BLaER1 (cell line): Measurements from ENCODE around the gene WASF2.
A peak's percentile ranks its signal among the peaks of the same experiment; 100 is the strongest.

Experiments
- H3K27ac ChIP-seq: shearing (Covaris generic); formaldehyde crosslinking; 2 replicates; pipeline ENCODE4 v1.8.1; 2022
- H3K27me3 ChIP-seq: shearing (Covaris generic); formaldehyde crosslinking; 2 replicates; pipeline ENCODE4 v1.8.1; 2022
- H3K36me3 ChIP-seq: shearing (Covaris generic); formaldehyde crosslinking; 2 replicates; pipeline ENCODE4 v1.8.1; 2022
- H3K4me1 ChIP-seq: shearing (Covaris generic); formaldehyde crosslinking; 2 replicates; pipeline ENCODE4 v1.8.1; 2022
- H3K4me2 ChIP-seq: shearing (Covaris generic); formaldehyde crosslinking; 2 replicates; pipeline ENCODE4 v1.8.1; 2022
- H3K4me3 ChIP-seq: shearing (Covaris generic); formaldehyde crosslinking; 2 replicates; pipeline ENCODE4 v1.8.1; 2022
- H3K9ac ChIP-seq: shearing (Covaris generic); formaldehyde crosslinking; 2 replicates; pipeline ENCODE4 v1.8.1; 2022
- H3K9me3 ChIP-seq: shearing (Covaris generic); formaldehyde crosslinking; 2 replicates; pipeline ENCODE4 v1.8.1; 2022
- H4K20me1 ChIP-seq: shearing (Covaris generic); formaldehyde crosslinking; 2 replicates; pipeline ENCODE4 v1.8.1; 2022
- Cebpa-rat ChIP-seq: shearing (Covaris generic); IDR thresholded peaks from 2 replicates; pipeline ENCODE4 v1.8.1; 2022

Gene WASF2

DNA sequence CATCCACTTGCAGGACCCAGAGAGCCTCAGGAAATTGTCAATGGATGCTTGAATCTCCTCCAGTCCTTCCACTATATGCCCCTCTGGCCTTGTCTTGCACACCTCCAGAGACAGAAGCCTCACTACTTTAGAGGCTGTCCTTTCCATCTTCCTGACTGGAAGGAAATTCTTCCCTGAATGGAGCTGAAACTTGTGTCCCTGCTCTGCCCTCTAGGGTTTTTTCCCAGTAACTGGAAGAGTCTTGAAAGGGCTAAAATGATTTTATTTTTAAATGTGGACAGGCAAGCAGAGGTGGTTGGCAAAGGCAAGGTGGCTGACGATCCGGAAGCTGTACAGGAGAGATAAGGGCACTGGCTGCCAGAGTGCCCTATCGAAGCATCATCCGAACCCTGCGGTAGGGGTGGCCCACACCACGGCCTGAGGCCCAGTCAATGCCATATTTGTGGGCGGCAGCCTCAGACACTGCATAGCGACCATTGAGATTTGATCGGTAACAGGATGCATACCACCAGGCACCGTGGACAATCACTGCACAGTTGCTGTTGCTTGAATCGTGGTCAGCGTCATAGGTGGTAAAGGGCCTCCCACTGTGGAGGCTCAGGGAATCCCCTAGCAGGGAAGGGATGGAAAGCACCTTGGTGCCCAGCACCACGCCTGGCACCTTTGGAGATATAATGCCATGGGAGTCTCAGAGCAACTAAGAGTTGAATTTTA lies 120.9 kb downstream of the WASF2 start:
- Histone ChIP-seq H3K9me3 (no peaks in the 10 kb centered on the region), H3K9ac (peak overlapping the region; percentile 15; the same call in 1 of the 2 replicates), H3K27ac (peak overlapping the region; percentile 44; the same call in 1 of the 2 replicates), H3K4me3 (no peak overlapping the region), H3K4me1 (peaks cover 76% of the 10 kb centered on the region), H3K27me3 (no peaks in the 10 kb centered on the region), H3K36me3 (no peaks in the 10 kb centered on the region), H4K20me1 (no peaks in the 10 kb centered on the region), H3K4me2 (peak overlapping the region; percentile 61)
- TF ChIP-seq Cebpa-rat: no peak

DNA sequence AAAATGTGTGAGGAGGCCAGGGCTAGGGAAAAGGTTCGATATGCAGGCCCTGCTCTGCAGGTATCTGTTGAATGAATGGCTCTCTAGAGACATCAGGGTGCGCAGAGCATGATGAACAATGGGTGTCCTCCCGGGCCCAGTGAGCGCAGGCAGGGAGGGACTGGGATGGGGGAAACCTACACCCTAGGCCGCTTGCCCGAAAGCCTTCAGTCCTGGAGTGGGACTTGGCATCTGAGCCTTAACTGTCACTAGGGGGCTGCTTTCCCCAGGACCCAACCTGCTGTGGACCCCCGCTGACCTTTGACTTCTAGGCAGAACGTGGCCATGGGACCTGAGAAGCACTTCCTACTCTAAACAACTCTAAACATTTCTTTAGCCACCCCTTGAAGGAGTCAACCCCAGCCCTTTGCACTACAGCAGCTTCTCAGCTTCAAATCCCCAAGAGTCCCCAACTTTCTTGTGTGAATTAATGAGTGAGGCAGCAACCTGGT lies 122.8 kb downstream of the WASF2 start:
- Histone ChIP-seq H3K27ac (peak overlapping the region; percentile 75; the same call in 1 of the 2 replicates), H3K27me3 (no peaks in the 10 kb centered on the region), H4K20me1 (no peaks in the 10 kb centered on the region), H3K4me1 (peaks cover 69% of the 10 kb centered on the region), H3K4me3 (peak overlapping the region; percentile 76), H3K36me3 (no peaks in the 10 kb centered on the region), H3K9me3 (no peaks in the 10 kb centered on the region), H3K9ac (peak overlapping the region; percentile 81), H3K4me2 (peak overlapping the region; percentile 98)
- TF ChIP-seq Cebpa-rat: no peak

DNA sequence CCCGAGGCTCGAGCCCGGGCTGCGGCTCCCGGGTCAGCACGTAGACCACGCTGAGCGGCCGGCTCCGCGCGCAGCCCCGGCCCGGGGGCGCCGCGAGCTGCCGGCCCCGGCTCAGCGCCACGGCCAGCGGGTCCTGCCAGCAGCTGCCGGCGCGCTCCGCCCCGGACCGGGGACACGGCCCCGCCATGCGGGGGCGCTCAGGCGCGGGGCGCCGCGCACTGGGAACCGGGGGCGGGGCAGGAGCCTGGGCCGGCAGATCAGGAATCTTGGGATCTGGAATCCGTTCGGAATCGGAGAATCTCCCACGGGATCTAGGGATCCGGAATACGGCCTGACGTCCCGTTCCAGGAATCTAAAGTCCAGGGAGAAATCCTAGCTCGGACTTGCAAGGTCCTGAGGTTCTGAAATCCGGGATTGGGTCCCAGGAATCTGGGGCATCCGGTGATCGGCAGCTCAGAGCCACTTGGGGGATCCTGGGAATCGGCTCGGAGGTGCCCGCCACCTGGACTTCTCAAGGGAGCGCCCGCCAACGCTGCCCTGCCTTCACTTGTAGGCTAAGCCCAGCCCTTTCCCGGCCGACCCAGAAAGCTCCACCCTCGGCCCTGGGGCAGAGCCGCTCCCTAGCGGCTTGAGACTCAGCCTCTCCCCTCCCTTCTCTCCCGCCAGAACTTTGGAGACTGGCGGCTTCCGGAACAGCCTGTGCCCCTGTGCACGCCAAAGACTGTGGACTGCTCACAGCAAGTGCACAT lies 123.4 kb downstream of the WASF2 start, which contains the start of gene MAP3K6:
Gene MAP3K6, minus strand, starts transcription at position 551 of the 749 bp plus-strand sequence. Its CDS starts 364 bp downstream, at position 187.
- Histone ChIP-seq H3K4me2 (peak within 1 kb of the TSS; percentile 98), H3K27ac (peak within 1 kb of the TSS; percentile 75)

DNA sequence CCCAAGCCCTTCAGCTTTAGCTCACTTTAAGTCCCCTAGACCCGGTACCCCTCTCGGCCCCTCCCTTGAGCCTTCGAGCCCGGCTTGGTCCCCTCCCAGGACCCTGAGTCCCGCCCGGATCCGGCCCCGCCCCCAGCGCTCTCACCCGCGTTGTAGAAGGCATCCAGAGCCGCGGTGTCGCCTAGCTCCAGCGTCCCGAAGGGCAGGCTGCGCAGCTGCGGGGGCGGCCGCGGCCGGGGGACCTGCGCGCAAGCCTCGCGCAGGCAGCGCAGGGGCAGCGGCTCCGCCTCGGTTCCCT lies 123.9 kb downstream of the WASF2 start:
- Histone ChIP-seq H4K20me1 (no peaks in the 10 kb centered on the region), H3K27ac (peak overlapping the region; percentile 75), H3K4me1 (peaks cover 67% of the 10 kb centered on the region), H3K27me3 (no peaks in the 10 kb centered on the region), H3K4me2 (peak overlapping the region; percentile 98), H3K9ac (peak overlapping the region; percentile 81), H3K36me3 (no peaks in the 10 kb centered on the region), H3K4me3 (peak overlapping the region; percentile 76), H3K9me3 (no peaks in the 10 kb centered on the region)
- TF ChIP-seq Cebpa-rat: no peak

More for the DNA sequence above, 123.4 kb downstream of the WASF2 start, which contains the start of gene MAP3K6:
- peak within 1 kb of the TSS; percentile 81 for H3K9ac ChIP-seq
- H3K36me3 ChIP-seq: no peaks in the 10 kb centered on the region
- TF ChIP-seq Cebpa-rat: no peak
- no peaks in the 10 kb centered on the region for H3K9me3 ChIP-seq
- H3K4me3 ChIP-seq: peak within 1 kb of the TSS; percentile 76
- H3K4me1 ChIP-seq: peaks cover 63% of the 10 kb centered on the region
- no peaks in the 10 kb centered on the region for H3K27me3 ChIP-seq
- no peaks in the 10 kb centered on the region for H4K20me1 ChIP-seq

DNA sequence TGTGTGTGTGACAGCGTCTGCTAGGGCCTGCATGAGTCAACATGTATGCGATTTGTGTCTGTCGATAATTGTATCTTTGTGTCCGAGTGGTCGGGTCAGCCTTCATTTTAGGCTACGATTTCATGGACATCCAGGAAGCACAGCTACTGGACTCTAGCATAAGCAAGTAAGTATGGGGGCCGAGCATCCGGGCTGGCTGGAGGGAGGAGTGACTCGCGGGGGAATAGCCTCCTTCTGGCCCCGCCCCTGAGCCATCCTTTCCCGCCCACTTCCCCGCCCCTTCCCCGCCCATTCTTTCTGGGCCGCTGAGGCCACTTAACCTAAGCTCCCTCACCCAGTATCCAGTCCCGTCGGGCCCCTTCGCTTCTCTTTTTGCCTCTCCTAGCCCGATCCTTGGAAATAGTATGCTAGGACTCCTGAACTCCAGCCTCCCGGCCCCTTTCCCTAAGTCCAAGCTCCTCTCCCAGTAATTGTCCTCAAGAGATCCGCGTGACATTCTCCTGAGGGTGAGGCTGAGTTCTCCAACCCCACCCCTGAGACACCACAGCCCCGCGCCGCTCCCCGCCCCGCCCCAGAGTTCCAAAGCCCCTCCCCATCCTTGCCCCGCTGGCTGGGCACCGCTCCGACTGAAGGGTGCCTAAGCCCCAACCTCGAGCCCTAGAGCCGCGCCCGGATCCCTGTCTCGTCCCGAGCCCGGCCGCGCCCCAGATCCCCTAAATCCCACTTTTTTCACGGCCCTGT lies 124.4 kb downstream of the WASF2 start:
- no peak for TF ChIP-seq Cebpa-rat
- H3K36me3 ChIP-seq: no peaks in the 10 kb centered on the region
- H3K27ac ChIP-seq: peak overlapping the region; percentile 75
- peaks cover 71% of the 10 kb centered on the region for H3K4me1 ChIP-seq
- H3K4me3 ChIP-seq: peak overlapping the region; percentile 76
- H3K9ac ChIP-seq: peak overlapping the region; percentile 81
- peak overlapping the region; percentile 98 for H3K4me2 ChIP-seq
- no peaks in the 10 kb centered on the region; the same call in 1 of the 2 replicates for H3K27me3 ChIP-seq
- no peaks in the 10 kb centered on the region for H4K20me1 ChIP-seq
- H3K9me3 ChIP-seq: no peaks in the 10 kb centered on the region

DNA sequence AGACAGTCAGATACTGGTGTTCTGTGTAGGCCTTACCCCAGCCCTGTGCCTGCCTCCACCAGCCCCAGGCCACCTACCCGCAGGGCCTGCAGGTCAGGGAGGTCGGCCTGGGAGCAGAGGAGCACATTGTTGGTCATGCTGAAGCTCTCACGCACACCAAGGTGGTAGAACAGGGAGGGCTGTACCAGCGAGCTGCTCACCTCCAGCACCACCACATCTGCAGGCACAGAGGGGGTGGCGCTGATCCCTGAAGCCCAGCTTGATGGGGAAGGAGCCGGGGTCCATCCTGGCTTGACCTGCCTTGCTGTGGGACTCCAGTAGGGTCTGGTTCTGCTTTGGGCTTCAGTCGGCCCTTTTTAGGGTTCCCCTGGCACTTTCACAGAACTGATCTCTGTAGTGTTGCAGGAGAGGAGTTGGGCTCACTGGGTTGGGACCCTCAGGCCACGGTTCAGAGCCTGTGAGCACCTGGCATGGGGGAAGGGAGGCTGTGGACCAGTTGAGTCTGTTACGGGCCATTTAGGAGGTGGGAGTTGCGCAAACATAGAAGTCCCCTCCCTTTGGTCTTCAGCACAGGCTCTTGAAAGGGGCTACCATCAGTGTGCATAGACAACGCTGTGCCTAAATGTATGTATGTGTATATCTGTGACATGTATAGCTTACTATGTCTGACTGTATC lies 125.1 kb downstream of the WASF2 start:
- TF ChIP-seq Cebpa-rat: peak; percentile 58; the same call in 1 of the 2 replicates
- no peaks in the 10 kb centered on the region for H3K9me3 ChIP-seq
- peak overlapping the region; percentile 98 for H3K4me2 ChIP-seq
- no peaks in the 10 kb centered on the region for H3K36me3 ChIP-seq
- H3K4me1 ChIP-seq: peaks cover 69% of the 10 kb centered on the region
- H3K4me3 ChIP-seq: no peak overlapping the region
- H3K27me3 ChIP-seq: peaks cover 3% of the 10 kb centered on the region; the same call in 1 of the 2 replicates
- no peaks in the 10 kb centered on the region for H4K20me1 ChIP-seq
- H3K9ac ChIP-seq: 0 out of 2 replicates have a peak overlapping the region, but pooled peaks have one; percentile 3
- peak overlapping the region; percentile 2; the same call in 1 of the 2 replicates for H3K27ac ChIP-seq

DNA sequence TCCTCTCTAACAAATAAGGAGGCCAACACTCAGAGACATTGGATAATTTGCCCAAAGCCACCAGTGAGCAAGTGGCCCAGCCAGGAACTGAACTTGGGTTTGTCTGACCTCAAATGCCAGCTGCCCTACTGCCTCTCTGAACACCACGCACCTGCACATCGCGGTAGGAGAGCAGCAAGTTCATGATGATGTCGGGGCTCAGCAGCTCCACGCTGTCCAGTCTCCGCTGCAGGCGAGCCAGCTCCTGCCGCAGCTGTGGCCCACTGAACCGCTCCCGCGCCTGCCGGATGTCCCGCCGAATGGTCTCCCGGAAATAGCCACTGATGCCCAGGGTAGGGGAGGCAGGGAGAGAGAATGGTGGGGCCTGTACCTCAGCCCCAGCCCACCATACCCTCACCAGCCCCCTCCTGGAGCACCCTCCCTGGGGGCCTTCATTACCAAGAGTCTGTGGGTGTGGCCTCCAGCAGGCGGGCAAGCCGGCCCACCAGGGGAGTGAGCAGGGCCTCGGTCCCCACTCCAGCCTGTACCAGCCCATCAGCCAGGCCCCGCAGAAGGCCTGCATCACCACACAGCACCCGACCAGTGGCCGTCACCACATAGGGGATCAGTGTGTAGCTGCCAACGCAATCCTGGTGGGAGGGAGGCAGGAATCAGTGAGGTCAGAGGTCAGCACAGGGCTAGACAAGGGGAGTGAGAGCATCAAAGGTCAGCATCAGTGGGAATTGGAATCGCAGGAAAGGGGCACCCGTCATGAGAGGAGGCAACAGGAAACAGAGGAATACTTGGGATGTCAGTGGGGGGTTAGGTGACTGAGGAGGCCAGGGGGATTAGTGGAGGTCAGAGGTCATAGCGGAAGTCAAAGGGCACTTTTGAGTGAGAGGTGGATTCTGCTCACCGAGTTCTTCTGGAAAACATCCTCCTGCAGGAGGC lies 125.9 kb downstream of the WASF2 start:
- Histone ChIP-seq H3K9me3 (no peaks in the 10 kb centered on the region), H3K36me3 (no peaks in the 10 kb centered on the region), H3K27me3 (peaks cover 10% of the 10 kb centered on the region; the same call in 1 of the 2 replicates), H3K9ac (0 out of 2 replicates have a peak overlapping the region, but pooled peaks have one; percentile 3), H3K4me2 (peak overlapping the region; percentile 98), H4K20me1 (no peaks in the 10 kb centered on the region), H3K4me3 (no peak overlapping the region), H3K4me1 (peaks cover 67% of the 10 kb centered on the region), H3K27ac (no peak overlapping the region)
- TF ChIP-seq Cebpa-rat: no peak

DNA sequence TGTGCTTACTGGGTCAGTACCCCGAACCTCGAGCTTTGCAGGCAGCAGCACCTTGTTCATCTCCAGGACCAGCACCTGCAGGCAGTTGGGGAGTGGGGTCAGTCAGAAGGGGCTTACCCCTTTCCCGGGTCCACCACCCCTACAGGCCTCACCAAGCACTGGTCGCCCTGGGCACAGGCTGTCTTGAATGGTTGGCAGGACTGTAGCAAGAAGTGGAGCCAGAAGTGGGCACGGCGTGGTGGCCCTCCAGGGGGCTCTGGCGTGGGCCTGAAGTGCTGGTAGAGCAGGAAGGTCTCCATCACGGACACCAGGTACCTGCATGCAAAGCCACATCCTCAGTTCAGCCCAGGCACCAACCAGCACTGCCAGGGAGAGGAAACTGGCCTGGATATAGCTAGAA lies 128.4 kb downstream of the WASF2 start:
- Histone ChIP-seq H3K36me3 (no peaks in the 10 kb centered on the region), H3K4me1 (peaks cover 61% of the 10 kb centered on the region), H3K4me2 (peak overlapping the region; percentile 95; the same call in 1 of the 2 replicates), H3K27me3 (peaks cover 10% of the 10 kb centered on the region; the same call in 1 of the 2 replicates), H3K27ac (no peak overlapping the region), H3K9ac (no peak overlapping the region), H3K9me3 (no peaks in the 10 kb centered on the region), H3K4me3 (no peak overlapping the region), H4K20me1 (no peaks in the 10 kb centered on the region)
- TF ChIP-seq Cebpa-rat: no peak
